GM06990 (cell line): ENCODE measurements around the gene EMSY.

ENCODE experiments used
- DNase-seq: peaks from one replicate; pipeline ENCODE4 v3.0.0-alpha.2; 2011; ENCODE audit not compliant: insufficient read length; ENCODE audit errors: extremely low read depth
- H3K27me3 ChIP-seq: replicated peaks from 2 replicates; pipeline ENCODE4 v1.6.0; 2011; ENCODE audit warnings: low read length; ENCODE audit not compliant: control insufficient read depth, insufficient read depth
- H3K36me3 ChIP-seq: 2 replicates; pipeline ENCODE4 v1.5.1; 2011; ENCODE audit warnings: low read length; ENCODE audit not compliant: control insufficient read depth, insufficient read depth
- H3K4me3 ChIP-seq: replicated peaks from 2 replicates; pipeline ENCODE4 v1.5.1; 2011; ENCODE audit warnings: low read depth, mild to moderate bottlenecking, control low read depth, low read length
- CTCF ChIP-seq: IDR thresholded peaks from 2 replicates; pipeline ENCODE4 v1.5.1; 2011; ENCODE audit warnings: low read length, control low read depth, mild to moderate bottlenecking, inconsistent platforms; ENCODE audit not compliant: insufficient read depth, poor library complexity, severe bottlenecking

EMSY gene

GRCh38 chr11:76445121-76446084, 585 bp downstream of the EMSY start:
- Histone ChIP-seq H3K36me3 (no peaks in the 10 kb centered on the region), H3K27me3 (no peaks in the 10 kb centered on the region), H3K4me3 (peak overlapping the region; percentile 83)
- TF ChIP-seq CTCF = no peak
- peak; percentile 58 for DNase-seq

- H3K4me3 ChIP-seq = no peak overlapping the region
- no peaks in the 10 kb centered on the region for H3K27me3 ChIP-seq
Measured at GRCh38 chr11:76448506-76448905, 3.7 kb downstream of the EMSY start.

GRCh38 chr11:76453248-76453647, 8.4 kb downstream of the EMSY start:
- Histone ChIP-seq H3K36me3 (peaks cover 1% of the 10 kb centered on the region), H3K4me3 (no peak overlapping the region)

More at GRCh38 chr11:76448506-76448905, 3.7 kb downstream of the EMSY start:
- no peak for TF ChIP-seq CTCF
- DNase-seq = no peak
- peaks cover 1% of the 10 kb centered on the region; the same call in 1 of the 2 replicates for H3K36me3 ChIP-seq

GRCh38 chr11:76455331-76455730, 10.5 kb downstream of the EMSY start:
- no peak overlapping the region for H3K4me3 ChIP-seq
- no peak for DNase-seq
- no peaks in the 10 kb centered on the region for H3K27me3 ChIP-seq
- TF ChIP-seq CTCF = no peak
- H3K36me3 ChIP-seq = peaks cover 4% of the 10 kb centered on the region

More at GRCh38 chr11:76453248-76453647, 8.4 kb downstream of the EMSY start:
- no peak for TF ChIP-seq CTCF
- DNase-seq = no peak
- no peaks in the 10 kb centered on the region for H3K27me3 ChIP-seq

GRCh38 chr11:76455931-76456330, 11.1 kb downstream of the EMSY start:
- Histone ChIP-seq H3K27me3 (no peaks in the 10 kb centered on the region), H3K36me3 (peaks cover 4% of the 10 kb centered on the region), H3K4me3 (no peak overlapping the region)
- no peak for DNase-seq
- no peak for TF ChIP-seq CTCF
